NCI-H2107 treated with DMSO at 0.1 percent for 48 hours (cell line): ENCODE results near the gene FAM163A.
A peak's percentile ranks its signal among the peaks of the same experiment; 100 is the strongest.

ENCODE experiments used
- DNase-seq: peaks from one replicate; lab custom pipeline; 2025; ENCODE audit not compliant: unreplicated experiment; lab: John Stamatoyannopoulos, UW

Gene FAM163A

DNA sequence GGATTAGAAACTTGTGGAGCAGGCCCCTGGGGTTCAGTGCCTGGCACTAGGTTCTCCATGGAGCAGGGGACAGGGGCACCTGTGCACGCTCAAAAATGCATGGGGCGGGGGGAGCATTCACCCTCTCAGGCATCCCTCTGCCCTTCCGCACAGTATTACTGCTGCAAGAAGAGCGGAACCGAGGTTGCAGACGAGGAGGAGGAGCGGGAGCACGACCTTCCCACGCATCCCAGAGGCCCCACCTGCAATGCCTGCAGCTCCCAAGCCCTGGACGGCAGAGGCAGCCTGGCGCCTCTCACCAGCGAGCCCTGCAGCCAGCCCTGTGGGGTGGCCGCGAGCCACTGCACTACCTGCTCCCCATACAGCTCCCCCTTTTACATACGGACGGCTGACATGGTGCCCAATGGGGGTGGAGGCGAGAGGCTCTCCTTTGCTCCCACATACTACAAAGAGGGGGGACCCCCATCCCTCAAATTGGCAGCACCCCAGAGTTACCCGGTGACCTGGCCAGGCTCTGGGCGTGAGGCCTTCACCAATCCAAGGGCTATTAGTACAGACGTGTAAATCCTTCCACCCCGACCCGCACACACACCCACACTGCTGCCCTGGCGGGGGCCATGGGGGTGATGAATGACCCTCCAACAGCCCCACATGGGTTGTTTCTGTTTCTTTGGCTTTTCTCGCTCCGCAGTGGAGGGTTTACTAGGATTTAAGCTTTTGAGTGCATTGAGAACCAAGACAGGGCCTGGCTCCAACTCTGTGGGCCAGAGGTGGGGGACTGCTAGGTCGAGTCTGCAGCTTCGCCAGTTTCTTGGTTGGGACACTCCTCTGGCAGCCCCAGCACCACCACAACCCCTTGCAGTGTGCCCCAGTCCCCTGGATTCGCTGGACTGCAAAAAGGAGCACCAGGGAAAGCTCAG is 70.8 kb downstream of the FAM163A start:
- no peak for DNase-seq

DNA sequence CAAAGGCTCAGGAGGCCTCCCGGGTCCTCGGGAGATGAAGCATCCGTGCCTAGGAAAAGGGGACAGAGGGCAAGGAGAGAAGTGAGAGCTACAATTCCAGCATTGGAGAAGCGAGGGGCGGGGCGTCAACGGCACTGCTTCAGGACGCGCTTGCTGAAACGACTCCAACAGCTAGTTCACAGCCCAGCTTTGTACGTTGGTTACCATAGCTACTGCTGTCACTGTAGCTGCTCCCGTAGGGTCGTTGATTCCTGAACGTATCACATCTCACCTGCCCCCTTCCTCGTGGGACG is 71.4 kb downstream of the FAM163A start:
- peak; percentile 81 for DNase-seq

DNA sequence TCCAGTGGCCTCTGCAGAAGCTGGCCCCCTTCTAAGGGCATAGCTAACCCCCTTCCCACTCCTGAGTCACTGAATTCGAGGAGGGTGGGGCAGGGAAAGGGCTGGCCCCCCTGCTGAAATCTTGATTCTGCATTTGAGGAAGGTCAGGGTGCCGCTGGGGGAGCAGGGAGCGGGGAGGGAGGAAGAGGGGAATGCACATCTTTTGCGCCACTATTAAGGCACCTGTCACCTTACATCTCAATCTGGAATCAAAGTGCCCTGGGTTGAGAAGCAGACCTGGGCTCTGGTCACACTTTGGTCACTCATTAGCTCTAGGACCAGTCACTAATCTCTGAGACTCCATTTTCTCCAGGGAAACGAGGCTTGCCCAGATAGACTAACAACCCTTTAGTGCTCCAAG is 72.5 kb downstream of the FAM163A start:
- no peak for DNase-seq

DNA sequence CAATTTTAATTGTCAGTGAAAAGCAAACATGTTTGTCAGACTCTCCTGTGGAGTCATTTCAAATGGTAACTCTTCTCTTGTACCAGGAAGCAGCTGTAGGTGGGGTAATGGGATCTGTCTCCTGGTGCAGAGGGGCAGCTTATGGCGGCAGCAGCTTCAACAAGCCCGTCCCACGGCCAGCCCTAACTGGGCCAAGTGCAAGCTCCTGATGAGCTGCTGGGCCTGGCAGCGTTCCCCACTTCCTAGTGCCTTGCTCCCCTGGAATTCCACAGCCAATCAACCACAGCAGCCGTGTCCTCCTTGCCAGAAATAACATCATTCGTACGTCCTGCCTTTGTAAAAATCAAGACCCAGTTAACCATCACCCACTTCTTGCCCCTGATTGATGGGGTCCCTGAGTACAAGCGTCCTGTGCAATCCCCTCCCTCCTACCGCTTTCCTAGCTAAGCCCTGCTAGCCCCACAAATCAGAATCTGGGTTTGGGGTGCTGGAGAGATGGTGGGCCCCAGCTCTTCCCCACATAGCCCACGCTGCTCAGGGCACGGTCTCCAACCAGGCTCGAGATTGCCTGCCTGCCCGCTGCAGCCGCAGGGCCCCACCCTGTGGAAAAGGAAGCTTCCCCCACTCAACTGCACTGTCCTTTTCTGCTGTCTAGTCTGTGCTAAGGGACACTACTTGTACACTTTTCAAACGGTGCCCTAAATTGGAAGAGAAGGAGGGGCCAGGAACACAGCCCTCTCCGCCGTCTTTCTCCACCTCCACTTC is 73.3 kb downstream of the FAM163A start:
- DNase-seq: peak; percentile 19

DNA sequence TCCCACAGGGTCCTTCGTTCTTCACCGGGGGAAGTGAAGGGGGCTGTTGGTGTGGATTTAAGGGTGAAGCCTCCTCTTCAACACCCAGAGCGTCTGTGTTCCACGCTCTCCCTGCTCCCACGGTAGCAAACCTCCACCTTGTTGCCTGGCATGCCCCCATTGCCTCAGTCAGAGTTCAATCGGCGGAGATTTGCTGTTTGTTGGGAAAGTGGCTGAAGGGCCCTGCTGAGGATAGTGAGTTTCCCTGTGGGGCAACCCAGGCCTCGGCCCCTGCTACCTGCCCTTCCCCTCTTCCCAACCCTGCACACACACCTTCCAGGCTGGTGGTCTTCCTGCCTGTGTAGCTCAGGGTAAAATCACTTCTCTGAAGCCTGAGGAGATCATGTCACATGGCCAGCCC is 74.0 kb downstream of the FAM163A start:
- no peak for DNase-seq

DNA sequence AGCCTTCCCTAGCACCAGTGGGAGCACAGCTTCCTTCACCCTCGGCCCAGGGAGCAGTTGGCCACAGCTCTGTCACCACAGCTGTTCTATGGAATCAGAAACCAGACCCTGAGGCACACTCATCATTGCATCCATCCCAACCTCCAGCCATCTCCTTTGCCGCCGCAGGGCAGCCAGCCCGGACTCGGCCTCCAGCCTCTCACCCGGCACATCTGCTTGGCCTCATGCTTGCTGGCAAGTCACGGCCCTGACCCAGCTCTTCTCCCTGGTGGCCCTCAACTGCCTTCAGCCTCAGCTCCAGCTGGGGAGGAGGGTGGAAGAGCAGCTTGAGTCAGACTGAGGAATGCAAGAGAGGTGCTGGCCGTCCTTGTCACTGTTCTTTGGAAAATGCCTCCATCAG is 74.7 kb downstream of the FAM163A start:
- no peak for DNase-seq

DNA sequence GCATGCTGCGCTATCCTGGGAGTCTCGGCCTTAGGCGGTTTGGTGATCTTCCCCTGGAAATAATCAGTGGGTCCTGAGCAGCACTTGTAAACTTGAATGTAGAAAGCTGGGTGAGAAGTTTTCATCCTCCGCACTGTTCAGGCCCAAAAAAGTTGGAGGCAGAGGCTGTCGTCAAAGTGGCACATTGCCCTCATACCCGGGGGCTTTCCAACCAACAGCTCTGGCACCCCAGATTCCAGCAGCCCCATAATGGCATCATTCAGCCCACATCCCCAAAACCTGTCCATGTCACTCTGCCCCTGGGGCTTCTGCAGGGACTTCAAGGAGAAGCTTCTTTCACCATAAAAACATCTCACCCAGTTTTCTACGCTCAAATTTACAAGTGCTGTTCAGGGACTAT is 75.2 kb downstream of the FAM163A start:
- no peak for DNase-seq

DNA sequence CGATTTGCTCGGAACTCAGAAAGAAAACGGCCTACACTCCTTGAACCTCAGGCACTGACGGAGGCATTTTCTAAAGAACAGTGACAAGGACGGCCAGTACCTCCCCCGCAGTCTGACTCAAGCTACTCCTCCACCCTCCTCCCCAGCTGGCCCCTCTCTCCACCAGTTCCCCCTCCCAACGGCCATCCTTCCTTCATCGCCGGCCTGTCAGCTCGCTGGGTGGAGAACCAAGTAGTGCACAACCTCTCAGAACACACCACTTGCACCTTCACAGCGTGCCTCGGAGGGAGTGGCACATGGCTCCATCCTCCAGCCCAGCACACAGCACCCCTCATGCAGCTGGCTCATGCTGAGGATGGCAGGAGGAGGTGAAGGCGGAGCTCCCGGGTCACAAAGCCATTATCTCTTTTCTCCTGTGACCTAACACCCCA is 75.7 kb downstream of the FAM163A start:
- DNase-seq: no peak

DNA sequence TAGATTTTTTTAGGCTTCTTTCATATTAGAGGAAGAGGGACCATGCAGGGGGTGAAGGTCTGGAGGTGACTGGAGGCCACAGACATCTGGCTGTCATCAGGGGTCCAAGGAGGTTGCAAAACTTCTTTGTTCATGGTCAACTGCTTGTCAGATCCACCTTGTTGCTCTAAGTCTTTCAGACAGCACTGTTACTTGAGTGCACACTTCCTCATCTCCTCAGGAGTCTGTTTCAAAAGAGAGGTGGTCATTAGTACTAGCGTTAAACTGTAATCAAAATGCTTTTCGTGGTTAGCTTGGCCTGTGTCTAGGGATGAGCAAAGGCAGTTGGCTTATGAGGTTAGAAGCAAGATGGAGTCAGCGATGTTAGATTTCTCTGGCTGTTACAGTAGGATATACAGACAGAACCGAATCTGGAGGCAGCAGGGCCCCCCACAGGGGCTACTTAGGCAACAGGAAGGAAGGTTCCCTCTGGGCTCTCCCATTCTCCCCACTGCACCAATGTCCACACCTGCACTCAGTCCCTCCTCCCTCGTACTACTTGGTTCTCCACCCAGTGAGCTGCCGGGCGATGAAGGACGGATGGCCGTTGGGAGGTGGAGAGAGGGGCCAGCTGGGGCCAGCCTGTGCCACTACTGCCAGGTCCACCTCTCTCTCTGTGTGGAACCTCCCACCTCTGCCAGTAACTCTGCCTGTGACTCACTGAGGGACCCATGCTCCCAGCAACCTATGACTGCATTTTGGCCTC is 77.3 kb downstream of the FAM163A start:
- DNase-seq: no peak

DNA sequence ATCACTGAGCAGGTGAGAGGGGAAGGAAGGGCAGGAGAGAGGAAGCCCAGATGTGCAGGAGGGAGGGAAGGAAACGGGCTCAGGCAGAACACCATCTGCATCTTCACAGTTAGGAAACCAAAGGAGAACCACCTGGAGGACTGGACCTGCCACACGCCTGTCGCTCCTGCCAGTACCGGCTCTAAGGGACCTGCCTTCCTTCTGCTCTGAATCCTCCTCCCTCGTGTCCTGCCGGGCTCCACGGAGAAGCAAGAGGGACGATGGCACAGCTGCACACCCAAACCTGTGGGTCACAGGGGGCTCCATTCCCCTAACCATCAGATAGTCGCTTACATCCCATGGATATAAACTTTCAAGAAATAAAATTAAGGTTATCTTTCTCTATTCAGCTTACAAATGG is 78.4 kb downstream of the FAM163A start:
- DNase-seq: no peak

DNA sequence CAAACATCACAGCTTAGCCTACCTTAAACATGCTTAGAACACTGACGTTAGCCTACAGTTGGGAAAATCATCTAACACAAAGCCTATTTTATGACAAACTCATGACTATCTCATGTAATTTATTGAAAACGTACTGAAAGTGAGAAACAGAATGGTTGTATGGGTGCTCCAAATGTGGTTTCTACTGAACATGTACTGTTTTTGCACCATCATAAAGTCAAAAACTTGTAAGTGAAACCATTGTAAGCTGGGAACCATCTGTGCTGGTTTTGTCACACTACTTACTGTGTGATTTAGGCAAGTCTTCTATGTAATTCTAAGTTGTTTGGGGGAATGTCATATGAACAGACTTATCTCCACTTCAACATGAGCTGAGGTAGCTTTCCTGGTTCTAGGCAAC is 79.0 kb downstream of the FAM163A start:
- no peak for DNase-seq

DNA sequence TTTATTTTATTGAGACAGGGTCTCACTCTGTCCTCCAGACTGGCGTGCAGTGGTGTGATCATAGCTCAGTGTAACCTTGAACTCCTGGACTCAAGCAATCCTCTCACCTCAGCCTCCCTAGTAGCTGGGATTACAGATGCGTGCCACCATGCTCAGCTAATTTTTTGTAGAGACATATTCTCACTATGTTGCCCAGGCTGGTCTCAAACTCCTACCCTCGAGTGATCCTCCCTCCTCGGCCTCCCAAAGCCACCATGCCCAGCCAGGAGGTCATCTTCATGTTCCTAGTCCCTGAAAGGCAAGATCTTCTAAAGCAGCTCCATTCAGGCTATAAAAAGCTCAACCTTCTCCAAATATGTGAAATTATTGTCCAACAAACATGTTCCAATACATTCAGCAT is 80.6 kb downstream of the FAM163A start:
- DNase-seq: no peak

DNA sequence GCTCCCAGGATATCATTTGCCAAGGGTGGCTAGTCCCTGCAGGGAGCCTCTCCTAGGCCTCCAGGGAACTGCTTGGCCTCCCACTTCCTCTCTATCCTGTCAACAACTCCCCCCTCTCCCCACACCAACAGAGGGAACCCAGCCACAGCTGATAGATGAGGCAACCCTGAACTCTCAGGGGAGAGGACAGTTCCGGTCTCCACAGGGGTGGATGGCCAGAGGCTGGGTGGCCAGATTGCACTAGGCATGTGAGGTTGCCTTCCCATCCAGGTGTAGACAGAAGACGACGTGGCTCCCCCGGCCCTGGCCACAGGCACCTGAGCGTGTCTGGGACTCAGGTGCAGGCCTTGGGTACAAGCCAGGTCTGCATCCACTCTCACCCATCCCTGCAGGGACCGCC is 81.2 kb downstream of the FAM163A start:
- DNase-seq: peak; percentile 31

DNA sequence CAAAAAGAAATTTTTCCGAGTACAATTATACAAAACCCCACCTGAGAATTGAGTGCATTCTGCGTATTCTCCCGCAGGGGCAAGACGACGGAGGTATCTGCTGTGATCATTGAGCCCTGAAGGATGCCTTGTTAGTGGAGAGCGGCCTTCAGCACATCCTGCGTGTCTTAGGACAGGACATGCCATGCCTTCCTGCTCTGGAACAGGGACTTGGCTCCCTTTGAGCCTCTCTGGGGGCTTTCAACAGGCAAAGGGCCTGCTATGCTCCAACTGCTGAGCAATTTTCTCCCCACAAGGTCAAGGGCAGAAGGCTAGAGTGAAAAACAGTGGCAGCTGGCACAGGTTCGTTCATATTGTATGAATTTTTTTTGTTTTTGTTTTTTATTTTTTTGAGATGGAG is 82.1 kb downstream of the FAM163A start:
- DNase-seq: no peak

DNA sequence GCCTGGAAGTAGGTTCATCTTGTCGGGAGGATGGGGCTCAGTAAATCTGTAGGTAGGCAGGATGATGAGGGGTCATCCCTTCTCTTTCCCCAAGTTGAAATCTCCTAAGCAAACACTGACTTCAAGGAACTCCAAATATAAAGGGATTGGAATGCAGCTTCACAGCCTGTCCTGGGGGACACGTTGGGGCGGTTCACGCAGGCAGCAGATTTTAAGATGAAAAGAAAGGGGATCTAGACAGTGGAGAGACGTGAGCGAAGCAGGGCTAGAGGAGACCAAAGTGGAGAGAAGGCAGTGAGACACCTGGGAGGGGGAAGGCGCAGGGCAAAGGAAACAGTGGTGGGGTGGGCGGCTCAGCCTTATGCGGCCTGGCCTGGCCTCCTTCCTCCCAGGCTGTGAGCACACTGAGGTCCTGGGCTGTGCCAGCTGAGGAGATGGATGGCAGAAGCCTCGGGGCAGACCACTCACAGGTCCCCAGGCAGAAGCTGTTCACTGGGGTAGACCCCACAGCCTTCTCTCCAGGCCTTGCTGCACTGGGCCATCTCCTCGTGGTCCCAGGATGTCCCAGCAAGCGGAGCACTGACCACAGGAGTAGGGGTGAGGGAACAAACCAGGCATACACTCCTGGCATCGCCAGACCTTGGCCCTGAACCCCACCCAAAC is 82.8 kb downstream of the FAM163A start:
- DNase-seq: no peak

DNA sequence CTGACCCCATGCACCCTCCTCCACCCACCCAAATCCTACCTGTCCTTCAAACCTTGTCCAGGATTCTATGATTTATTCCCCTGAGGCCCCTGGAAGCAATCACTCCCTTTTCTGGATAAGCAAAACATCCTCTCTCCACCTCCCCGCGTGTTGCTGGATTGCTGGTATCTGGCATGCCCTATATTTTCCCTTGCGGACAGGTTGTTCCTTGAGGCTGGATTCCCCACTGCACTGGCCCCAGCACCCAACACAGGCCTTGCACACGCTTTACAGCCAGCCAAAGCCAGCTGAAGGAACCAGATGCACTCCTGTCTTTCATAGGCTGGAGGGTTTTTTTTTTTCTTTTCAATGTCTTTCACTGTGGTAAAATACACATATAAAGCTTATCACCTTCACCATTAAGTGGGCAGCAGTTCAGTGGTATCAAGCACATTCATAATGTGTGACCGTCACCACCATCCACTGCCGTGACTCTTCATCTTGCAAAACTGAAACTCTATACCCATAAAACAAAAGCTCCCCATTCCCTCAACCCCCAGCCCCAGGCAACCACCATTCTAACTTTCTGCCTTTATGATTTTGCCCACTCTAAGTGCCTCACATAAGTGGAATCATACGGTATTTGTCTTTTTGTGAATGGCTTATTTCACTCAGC is 83.7 kb downstream of the FAM163A start:
- peak; percentile 56 for DNase-seq

DNA sequence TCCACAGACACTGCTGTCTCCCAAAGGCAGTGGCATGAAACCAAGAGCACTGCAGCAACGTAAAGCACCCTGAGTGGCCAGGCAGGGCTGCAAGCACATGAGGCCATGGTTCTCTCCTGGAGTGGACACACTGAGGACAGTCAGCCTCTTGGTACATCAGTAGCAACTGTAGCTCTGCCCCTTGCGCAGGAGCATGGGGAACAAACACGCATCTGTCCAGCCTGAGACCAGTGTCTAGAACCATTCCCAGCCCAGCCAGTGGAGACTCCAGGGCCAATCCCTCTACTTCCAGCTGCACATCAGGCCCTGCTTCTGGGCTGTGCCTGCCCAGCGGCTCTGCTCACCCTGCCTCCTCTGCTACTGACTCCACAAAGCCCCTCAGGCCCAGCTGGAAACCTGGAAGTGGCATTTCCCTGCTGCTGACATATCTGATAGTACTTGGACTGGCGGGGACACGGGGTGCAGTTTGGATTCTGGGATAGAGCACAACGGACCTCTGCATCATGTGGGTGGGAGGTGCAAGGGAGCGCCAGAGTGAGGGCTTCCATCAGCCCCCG is 85.5 kb downstream of the FAM163A start:
- DNase-seq: no peak

DNA sequence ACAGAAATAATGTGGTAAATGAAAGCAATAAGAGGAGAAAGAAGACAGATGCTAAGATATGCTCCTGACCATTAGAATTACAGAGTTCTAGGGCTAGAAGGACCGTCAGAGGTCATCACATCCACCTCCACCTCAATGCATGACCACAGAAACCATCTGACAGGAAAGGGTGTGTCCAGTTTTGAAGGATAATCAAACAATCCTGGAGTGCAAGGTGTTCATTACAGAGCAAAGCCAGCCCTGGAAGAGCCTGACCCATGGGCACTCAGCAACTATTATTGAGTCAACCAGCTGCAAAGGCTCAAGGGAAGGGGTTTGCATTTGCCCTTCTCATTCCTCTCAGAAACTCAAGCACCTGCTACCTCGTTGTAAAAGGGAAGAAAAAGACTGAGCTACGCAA is 88.1 kb downstream of the FAM163A start:
- DNase-seq: no peak

DNA sequence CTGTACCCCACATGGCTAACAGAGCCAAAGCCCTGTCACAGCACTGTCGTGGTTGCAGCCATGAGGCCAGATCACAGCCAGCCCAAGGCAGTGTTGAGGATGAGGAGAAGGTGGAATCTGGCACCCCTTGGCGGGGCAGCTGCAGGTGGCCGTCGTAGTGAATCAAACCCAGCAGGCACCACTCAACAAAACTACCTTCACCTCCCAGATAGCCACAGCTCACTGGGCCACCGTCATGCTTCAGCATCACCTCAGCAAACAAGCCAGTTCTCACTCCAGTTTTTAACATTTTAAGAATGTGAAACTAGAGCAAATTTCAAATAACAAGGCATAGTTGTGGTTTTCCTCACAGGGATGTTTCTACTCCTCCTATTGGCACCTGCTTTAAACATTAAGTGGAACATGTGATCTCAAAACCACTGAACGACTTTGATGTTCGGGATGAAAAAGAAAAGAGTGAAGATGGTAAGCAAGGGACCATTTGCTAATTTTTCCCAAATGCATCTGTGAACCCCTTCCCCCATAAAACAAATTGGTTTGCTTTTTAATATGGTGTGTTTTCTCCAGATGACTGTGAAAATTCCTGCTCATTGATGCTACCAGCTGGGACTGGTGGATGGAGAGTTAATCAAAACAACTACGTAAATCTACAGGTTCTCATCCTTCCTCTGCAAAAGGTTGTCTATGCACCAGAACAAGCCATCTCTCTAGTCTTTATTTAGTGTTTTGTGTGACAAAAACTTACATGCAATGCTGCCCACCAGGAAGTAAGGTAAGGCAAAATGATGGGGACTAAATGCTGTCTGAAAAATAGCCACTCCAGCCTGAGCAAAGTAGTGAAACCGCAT is 89.0 kb downstream of the FAM163A start:
- DNase-seq: peak; percentile 34
